Breast epithelium (tissue), 3 donors: Measurements from ENCODE around the gene TEAD4.

Experiments
- CTCF ChIP-seq, 3 donors: fragments of 450-650 bp; IDR thresholded peaks; one replicate each; pipeline ENCODE4 v1.5.1; 2016 to 2017; ENCODE audit warnings: antibody characterized with exemption in 3 of 3, mild to moderate bottlenecking in 3 of 3, moderate library complexity in 3 of 3
- POLR2A ChIP-seq: fragments of 450-650 bp; IDR thresholded peaks from one replicate; pipeline ENCODE4 v1.6.1; 2016; ENCODE audit warnings: antibody characterized with exemption, mild to moderate bottlenecking, moderate library complexity
- POLR2AphosphoS5 ChIP-seq, 3 donors: sonication (generic); formaldehyde crosslinking; IDR thresholded peaks; one replicate each; pipeline ENCODE4 v1.6.1; 2017; ENCODE audit warnings: antibody characterized with exemption in 3 of 3

- TF ChIP-seq CTCF (IDR thresholded peaks at IDR 0.05) (no peak), POLR2A (no peak), POLR2AphosphoS5 (IDR thresholded peaks at IDR 0.05) (no peak)
Measured at GRCh38 chr12:2958432-2959191, 585 bp upstream of the TEAD4 start.
